Type B pancreatic cell (in vitro differentiated cells): ENCODE measurements around the gene SVIL. TPM values are rescaled to one million over a fixed set of nuclear protein-coding genes. Genes with fewer than 3 reads are reported as not detected.
"Not testable (repeated sequence)": the region's sequence is repeated elsewhere in the genome, so short reads cannot be mapped to it uniquely, and the experiment has no call there.

Experiments
- DNase-seq: peaks from one replicate; pipeline ENCODE4 v3.0.0; 2021; ENCODE audit warnings: mixed read lengths; ENCODE audit not compliant: unreplicated experiment; ENCODE audit errors: extremely low spot score
- H3K27ac Mint-ChIP-seq: 2 replicates; pipeline ENCODE4 v1.8.0; 2021; ENCODE audit warnings: mild to moderate bottlenecking, mixed read lengths
- H3K27me3 Mint-ChIP-seq: 2 replicates; pipeline ENCODE4 v1.8.0; 2021; ENCODE audit warnings: mixed read lengths
- H3K36me3 Mint-ChIP-seq: 2 replicates; pipeline ENCODE4 v1.8.0; 2021; ENCODE audit warnings: mixed read lengths
- H3K4me1 Mint-ChIP-seq: one replicate; pipeline ENCODE4 v1.8.0; 2021; ENCODE audit warnings: mixed read lengths; ENCODE audit not compliant: unreplicated experiment
- H3K4me3 Mint-ChIP-seq: 2 replicates; pipeline ENCODE4 v1.8.0; 2021; ENCODE audit warnings: mild to moderate bottlenecking, mixed read lengths
- H3K9me3 Mint-ChIP-seq: 2 replicates; pipeline ENCODE4 v1.8.0; 2021; ENCODE audit warnings: mixed read lengths
- CTCF ChIP-seq: fragments of 200-600 bp; sonication (generic); conservative IDR thresholded peaks from 2 replicates; pipeline ENCODE4 v1.5.0; 2021; ENCODE audit warnings: antibody characterized with exemption, mild to moderate bottlenecking
- total RNA-seq: library from RNA; stranded (reverse); gene quantifications from 2 replicates; pipeline ENCODE4 v1.2.1, GENCODE V29; 2021; ENCODE audit warnings: low replicate concordance

Gene SVIL
- total RNA-seq, 1 donor from 2014 or later, result 171 TPM

GRCh38 chr10:29631049-29631339 is 3.8 kb downstream of the SVIL start:
- no peak for TF ChIP-seq CTCF
- no peak for DNase-seq
- H3K9me3 Mint-ChIP-seq, result no peaks in the 10 kb centered on the region
- H3K4me1 Mint-ChIP-seq, result peaks cover 47% of the 10 kb centered on the region
- peaks cover 20% of the 10 kb centered on the region for H3K36me3 Mint-ChIP-seq
- H3K27me3 Mint-ChIP-seq, result no peaks in the 10 kb centered on the region
- peak overlapping the region; percentile 44 for H3K4me3 Mint-ChIP-seq
- peak overlapping the region; percentile 38 for H3K27ac Mint-ChIP-seq

- Mint-ChIP-seq H3K9me3 (no peaks in the 10 kb centered on the region), H3K27me3 (no peaks in the 10 kb centered on the region), H3K27ac (peak overlapping the region; percentile 46)
Measured at GRCh38 chr10:29630205-29631048, 4.3 kb downstream of the SVIL start.

DNA sequence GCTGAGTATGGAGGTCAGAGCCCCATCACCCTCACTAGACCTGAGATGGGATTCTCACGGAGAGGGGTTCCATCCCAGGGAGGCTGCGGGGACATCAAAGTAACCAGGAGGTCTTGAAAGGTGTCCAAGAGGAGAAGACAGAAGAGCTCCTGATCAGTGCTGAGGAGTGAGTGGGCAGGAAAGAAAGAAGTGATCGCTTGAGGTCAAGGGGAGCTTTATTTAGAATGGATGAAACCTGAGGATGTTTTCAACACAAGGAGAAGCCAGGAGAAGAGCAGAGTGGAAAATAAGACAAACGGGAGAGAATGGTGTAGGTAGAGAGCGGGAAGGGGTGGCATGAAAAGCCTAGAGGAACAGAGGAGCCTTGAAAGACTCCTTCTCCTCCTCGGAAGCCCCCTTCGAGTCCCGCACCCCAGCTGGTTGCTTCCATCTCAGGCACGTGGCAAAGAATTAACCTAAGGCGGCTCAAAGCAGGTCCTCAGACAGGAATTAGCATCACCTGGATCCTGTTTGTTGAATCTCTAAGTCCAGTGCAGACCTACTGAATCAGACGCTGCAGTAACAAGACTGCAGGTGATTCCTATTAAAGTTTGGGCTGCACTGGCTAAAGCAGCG is 5.8 kb downstream of the SVIL start:
- H3K4me3 Mint-ChIP-seq, result no peak overlapping the region
- no peaks in the 10 kb centered on the region for H3K27me3 Mint-ChIP-seq
- peak overlapping the region; percentile 47 for H3K27ac Mint-ChIP-seq
- H3K9me3 Mint-ChIP-seq, result no peaks in the 10 kb centered on the region
- H3K4me1 Mint-ChIP-seq, result peaks cover 36% of the 10 kb centered on the region
- peaks cover 33% of the 10 kb centered on the region for H3K36me3 Mint-ChIP-seq
- no peak for DNase-seq
- TF ChIP-seq CTCF, result no peak

More at GRCh38 chr10:29630205-29631048, 4.3 kb downstream of the SVIL start:
- peaks cover 25% of the 10 kb centered on the region for H3K36me3 Mint-ChIP-seq
- no peak for DNase-seq
- peaks cover 41% of the 10 kb centered on the region for H3K4me1 Mint-ChIP-seq
- TF ChIP-seq CTCF, result no peak
- H3K4me3 Mint-ChIP-seq, result peak overlapping the region; percentile 44

- H3K27ac Mint-ChIP-seq, result no peak overlapping the region
- TF ChIP-seq CTCF, result no peak
- H3K4me1 Mint-ChIP-seq, result peaks cover 31% of the 10 kb centered on the region
- H3K9me3 Mint-ChIP-seq, result no peaks in the 10 kb centered on the region
- no peak for DNase-seq
- no peak overlapping the region for H3K4me3 Mint-ChIP-seq
- H3K36me3 Mint-ChIP-seq, result peaks cover 29% of the 10 kb centered on the region
- no peaks in the 10 kb centered on the region for H3K27me3 Mint-ChIP-seq
Measured at GRCh38 chr10:29628311-29628710, 6.5 kb downstream of the SVIL start.

DNA sequence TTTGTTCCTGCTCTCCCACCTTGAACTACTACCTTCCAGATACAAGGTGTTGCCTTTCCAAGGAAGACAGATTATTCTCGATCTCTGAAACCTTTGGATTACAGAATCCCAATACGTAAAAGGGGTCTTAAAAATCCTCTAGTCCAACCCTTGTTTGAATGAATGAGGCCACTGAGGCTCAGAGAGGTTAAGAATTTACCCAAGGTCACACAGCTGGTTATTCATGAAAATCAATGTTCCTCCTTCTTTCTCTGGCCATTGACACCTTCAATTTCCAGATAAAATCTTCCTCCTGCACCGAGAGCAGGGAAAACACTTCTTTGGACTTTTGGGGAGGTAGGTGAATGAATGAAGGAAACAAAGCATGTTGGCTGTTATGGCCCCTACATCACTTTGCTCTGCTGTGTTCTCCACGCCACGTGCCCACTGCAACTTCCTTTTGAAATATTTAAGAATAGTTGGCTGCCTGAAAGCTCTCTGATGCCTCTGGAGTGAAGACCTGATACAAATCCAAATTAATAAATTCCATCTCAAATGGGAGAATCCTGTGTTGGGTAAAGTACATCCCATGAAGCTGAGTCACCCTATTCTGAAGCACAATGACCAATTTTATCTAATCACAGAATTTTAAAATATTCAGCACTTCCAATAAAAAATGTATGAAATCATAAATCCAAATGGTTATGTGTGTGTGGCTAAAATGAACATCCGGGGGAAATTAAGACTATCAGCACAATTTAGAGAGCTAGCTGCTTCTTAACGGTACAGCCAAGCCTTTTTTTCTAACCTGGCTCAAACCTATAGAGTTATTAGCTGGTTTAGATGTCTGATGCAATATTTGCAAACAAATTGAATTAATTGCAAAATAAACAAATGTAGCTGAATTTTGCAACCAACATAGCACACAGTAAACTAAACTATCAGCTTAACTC is 7.3 kb downstream of the SVIL start:
- Mint-ChIP-seq H3K4me1 (peaks cover 38% of the 10 kb centered on the region), H3K27ac (no peak overlapping the region), H3K4me3 (no peak overlapping the region), H3K9me3 (no peaks in the 10 kb centered on the region), H3K27me3 (no peaks in the 10 kb centered on the region), H3K36me3 (peaks cover 27% of the 10 kb centered on the region)
- no peak for DNase-seq
- TF ChIP-seq CTCF, result no peak

DNA sequence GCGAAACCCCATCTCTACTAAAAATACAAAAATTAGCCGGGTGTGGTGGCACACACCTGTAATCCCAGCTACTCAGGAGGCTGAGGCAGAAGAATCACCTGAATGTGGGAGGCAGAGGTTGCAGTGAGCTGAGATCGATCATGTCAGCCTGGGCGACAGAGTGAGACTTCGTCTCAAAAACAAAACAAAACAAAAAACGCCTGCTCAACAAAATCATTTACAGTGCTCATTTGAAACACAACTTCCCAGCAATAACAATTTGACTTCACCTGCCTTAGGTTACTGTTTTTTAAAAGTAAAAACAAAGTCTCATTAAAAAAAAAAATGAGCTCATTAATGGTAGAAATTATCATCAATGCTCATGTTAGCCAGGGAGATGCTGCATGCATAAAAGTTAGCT is 10.4 kb downstream of the SVIL start:
- peaks cover 43% of the 10 kb centered on the region for H3K4me1 Mint-ChIP-seq
- DNase-seq, result peak; percentile 2
- H3K36me3 Mint-ChIP-seq, result peaks cover 35% of the 10 kb centered on the region
- H3K27me3 Mint-ChIP-seq, H3K9me3 Mint-ChIP-seq, H3K4me3 Mint-ChIP-seq, H3K27ac Mint-ChIP-seq: not testable (repeated sequence)
